ENCODE measurements around the gene RHOBTB3. TPM values are rescaled to one million over a fixed set of nuclear protein-coding genes. Genes with fewer than 3 reads are reported as not detected.
"Not testable (repeated sequence)": the region's sequence is repeated elsewhere in the genome, so short reads cannot be mapped to it uniquely, and the experiment has no call there.

The RHOBTB3 gene, protein sequence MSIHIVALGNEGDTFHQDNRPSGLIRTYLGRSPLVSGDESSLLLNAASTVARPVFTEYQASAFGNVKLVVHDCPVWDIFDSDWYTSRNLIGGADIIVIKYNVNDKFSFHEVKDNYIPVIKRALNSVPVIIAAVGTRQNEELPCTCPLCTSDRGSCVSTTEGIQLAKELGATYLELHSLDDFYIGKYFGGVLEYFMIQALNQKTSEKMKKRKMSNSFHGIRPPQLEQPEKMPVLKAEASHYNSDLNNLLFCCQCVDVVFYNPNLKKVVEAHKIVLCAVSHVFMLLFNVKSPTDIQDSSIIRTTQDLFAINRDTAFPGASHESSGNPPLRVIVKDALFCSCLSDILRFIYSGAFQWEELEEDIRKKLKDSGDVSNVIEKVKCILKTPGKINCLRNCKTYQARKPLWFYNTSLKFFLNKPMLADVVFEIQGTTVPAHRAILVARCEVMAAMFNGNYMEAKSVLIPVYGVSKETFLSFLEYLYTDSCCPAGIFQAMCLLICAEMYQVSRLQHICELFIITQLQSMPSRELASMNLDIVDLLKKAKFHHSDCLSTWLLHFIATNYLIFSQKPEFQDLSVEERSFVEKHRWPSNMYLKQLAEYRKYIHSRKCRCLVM
- total RNA-seq = 45.1 TPM

- DNase-seq (ENCODE audit: low spot score) (peak; percentile 91), ATAC-seq (peak; percentile 72)
Observed at GRCh38 chr5:95730730-95731570, at the start of gene RHOBTB3. RHOBTB3 (plus strand) TSS chr5:95731336; CDS start chr5:95731683, 347 bp downstream.

DNA sequence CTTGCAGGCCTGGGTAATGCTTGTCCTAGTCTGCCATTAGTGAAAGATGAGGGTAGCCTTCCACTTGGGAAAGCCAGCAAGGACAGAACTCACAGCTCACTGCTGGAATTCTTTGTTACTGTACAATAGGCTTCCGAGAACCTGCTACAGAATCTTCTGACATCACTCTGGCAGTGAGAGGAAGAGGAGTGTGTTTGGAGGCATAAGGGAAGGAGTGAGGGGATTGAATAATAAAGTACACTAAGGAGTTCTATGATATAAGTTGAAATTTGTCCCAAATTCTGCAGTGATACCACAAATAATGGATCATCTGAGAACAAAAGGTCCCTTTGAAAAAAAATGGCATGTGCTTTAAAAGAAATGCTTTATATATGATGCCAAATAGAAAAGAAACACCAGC lies 48.2 kb upstream of the RHOBTB3 start, which contains the start of gene SPATA9:
TSS of gene SPATA9 (minus strand) at position 101 of the 400 bp plus-strand sequence. CDS start 137 bp downstream, outside the sequence.
- DNase-seq (ENCODE audit: low spot score) = no peak

DNA sequence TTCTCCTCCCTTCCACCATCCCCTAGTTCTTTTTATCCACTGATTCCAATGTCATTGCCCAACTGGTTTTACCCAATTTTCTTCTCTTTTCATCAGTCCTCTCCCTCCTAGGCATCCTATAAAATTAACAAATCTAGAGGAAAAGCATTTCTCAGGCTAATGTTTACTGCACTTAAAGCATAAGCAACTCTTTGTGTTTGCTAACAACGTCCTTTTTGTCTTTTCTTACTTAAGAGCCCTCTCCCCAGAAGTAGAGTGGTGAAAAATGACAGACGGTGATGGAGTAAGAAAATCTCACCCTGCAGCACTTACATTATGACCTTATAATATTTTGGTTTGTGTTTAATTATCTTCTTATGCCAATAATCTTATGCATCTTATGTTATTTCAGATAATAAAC lies 46.8 kb upstream of the RHOBTB3 start:
- DNase-seq (ENCODE audit: low spot score) (no peak), ATAC-seq (no peak)

More for the DNA sequence above, 48.2 kb upstream of the RHOBTB3 start, which contains the start of gene SPATA9:
- no peak for ATAC-seq

DNA sequence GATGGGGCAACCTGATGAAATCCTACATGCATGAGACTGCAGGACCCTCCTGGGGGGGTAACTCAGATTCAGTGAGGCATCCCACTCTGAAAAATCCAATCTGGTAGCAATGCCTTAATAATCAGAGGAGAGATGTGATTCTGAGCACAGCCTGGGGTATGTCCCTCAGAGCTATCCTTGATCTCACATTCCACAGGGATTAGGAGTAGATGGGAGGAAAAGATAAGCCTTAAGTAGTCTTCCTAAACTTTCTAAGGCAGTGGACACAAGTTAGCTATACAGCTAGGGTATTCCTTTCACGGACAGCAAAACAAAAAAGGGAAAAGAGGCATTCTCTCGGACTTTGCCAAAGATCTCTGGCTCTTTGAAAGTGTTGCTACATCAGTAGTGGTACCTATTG lies 44.5 kb upstream of the RHOBTB3 start:
- ATAC-seq = no peak
- no peak for DNase-seq (ENCODE audit: low spot score)

- ATAC-seq (no peak), DNase-seq (ENCODE audit: low spot score) (no peak)
Observed at GRCh38 chr5:95689680-95690079, 41.5 kb upstream of the RHOBTB3 start.

DNA sequence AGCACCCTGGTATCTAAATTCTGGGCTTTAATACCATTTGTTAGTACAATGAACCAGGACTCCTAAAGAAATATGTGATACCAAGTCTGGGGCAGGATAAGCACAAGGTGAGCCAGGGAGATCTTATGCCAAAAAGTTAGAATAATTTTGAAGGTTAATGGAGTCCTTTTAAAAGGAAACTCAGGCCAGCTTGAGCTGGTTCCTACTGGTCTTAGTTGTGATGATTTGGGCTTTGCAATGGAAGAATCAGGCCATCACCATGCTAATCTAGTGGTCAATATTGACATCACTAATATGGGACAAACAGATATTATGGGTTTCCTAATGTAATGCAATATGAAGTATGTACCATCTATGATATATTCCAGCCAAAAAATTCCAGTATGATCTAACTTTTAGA lies 40.8 kb upstream of the RHOBTB3 start:
- ATAC-seq = no peak

DNA sequence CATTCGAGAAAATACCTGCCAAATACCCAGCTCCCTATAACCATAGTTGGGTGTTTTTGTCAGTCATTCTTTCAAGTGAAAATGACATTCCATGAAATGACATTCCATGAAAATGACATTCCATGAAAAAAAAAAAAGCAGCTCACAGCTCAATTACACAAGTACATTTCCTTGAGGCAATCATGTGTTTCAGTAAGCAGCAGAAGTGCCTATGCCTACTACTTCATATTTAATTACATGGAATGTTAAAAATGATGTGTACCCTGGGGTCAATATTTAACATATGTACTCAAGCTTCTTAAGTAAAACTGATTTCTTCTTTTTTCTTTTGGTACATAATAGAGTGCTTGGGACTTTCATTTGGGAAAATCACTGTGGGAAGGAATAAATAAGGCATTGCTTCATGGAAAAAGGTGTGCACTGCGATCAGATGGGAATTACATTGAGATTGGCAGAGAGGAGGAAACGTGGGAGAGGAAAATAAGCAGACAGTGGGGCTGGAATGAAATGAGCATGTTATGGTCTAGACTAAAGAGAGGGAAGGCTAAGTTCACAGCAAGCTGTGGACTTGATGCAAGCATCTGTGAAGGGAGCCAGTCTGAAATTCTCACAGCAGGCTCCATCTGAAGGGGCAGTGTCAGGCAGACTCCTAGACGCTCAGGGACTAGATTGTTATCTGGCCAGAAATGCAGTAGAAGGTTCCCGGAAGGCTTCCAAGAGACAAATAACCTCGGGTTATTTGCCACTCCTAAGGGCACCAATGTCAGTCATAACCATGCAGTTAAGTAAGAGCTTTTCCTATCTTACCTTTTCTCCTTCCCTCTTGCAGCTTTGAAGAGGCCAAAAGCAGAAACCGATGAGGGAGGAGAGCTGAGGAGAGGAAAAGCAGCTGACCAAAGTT lies 33.1 kb upstream of the RHOBTB3 start:
- no peak for DNase-seq (ENCODE audit: low spot score)
- no peak for ATAC-seq

More for the DNA sequence above, 40.8 kb upstream of the RHOBTB3 start:
- no peak for DNase-seq (ENCODE audit: low spot score)

DNA sequence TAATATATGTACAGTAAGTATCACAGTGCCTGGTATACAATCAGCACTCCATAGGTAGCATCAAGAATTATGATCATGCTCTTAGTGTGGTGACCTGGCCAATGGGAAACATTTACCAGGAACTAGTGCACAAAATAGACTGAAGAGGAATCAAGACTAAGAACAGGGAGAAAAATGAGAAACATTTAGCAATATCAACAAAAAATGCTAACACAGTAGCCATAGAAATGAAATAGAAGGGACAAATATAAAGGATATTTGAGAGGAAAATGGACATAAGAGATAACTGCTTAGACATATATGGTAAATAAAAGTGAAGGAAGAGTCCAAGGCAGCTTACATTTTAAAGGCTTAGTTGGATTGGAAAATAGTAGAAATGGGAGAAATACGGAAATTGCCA lies 31.8 kb upstream of the RHOBTB3 start:
- ATAC-seq (no peak), DNase-seq (ENCODE audit: low spot score) (no peak)

DNA sequence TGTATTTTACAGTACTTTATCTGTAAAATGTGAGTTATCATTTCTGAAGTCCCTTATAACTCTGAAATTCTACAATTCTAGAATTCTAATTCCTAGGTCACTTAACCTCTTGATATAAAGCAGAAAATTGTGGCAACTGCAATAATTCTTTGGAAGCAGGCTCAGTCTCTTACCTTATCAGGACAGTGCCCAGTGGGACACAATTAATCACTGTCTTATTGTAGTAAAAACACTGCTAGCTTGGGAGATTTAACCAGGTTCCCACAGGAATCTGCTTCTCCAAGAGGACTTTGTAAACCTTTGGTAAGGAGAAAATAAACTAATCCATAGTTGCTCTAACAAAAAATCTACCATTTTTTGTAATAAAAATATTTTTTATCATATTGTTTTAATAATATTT lies 30.1 kb upstream of the RHOBTB3 start:
- no peak for ATAC-seq
- DNase-seq (ENCODE audit: low spot score) = no peak

- DNase-seq (ENCODE audit: low spot score) (no peak), ATAC-seq (no peak)
Observed at GRCh38 chr5:95704150-95704549, 27.0 kb upstream of the RHOBTB3 start.

- DNase-seq (ENCODE audit: low spot score); ATAC-seq: not testable (repeated sequence)
Observed at GRCh38 chr5:95706196-95706595, 24.9 kb upstream of the RHOBTB3 start.

DNA sequence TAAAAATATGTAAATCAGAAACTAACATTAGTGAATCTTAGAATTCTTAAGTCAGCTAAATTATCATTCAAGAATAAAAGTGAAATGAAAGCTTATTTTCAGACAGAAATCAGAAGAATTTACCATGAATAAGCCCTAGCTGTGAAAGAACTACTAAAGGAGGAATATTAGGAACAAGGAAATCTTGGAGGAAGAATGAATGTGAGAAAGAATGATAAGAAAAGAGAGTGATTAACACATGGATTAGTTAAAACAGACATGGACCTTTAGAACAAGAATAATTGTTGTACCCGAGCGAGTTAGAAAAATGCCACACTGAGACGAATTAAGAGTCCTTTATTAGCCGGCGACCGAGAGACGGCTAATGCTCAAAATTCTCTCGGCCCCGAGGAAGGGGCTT lies 24.1 kb upstream of the RHOBTB3 start:
- ATAC-seq = no peak

GRCh38 chr5:95707534-95708188 lies 23.5 kb upstream of the RHOBTB3 start:
- not testable (repeated sequence) for ATAC-seq; DNase-seq (ENCODE audit: low spot score)

More for the DNA sequence above, 24.1 kb upstream of the RHOBTB3 start:
- no peak for DNase-seq (ENCODE audit: low spot score)

DNA sequence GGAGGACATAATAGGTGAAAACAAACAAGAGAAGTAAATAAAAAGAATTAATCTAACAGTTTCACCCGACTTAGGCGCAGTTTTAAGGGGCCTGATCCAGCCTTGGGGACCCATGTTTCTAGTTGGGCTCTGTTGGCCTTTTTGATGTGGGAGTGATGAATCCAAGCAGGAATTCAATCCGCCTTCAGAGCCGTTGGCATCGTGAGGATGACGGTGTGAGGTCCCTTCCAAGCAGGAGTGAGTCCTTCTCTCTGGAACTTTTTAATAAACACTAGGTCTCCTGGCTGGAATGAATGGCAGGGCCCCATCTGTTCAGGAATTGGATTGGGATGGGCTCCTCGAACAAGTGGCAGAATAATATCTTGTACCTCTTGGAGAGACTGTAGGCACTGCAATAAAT lies 22.3 kb upstream of the RHOBTB3 start:
- DNase-seq (ENCODE audit: low spot score) (no peak), ATAC-seq (no peak)

DNA sequence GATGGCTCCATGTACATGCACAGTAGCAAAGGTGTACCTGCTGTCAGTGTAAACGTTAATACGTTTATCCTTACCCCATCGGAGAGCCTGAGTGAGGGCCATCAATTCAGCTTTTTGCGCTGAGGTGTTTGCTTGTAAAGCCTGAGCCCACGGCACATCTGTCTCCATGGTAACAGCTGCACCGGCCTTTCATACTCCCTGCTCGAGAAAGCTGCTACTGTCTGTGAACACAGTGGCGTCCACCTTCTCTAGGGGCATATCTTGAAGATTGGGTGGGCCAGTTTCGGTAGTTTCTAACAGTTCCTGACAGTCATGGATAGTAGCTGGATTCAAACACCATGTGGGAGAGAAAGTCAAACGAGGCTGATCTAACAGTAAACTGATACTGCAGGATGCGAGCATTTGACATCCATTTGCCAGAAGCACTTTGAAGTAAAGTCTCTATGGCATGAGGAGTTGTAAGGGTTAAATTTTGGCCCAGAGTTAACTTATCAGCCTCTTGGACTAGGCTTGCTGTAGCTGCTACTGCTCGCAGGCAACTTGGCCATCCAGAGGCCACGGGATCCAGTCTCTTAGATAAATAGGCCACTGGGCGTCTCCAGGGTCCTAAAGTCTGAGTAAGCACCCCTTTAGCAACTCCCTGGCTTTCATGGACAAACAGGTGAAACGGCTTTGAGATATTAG lies 21.0 kb upstream of the RHOBTB3 start:
- peak; percentile 55 for DNase-seq (ENCODE audit: low spot score)
- peak; percentile 71 for ATAC-seq

- DNase-seq (ENCODE audit: low spot score) = not testable (repeated sequence)
- ATAC-seq = peak; percentile 11
Observed at GRCh38 chr5:95710651-95711500, 20.3 kb upstream of the RHOBTB3 start.

- no peak for DNase-seq (ENCODE audit: low spot score)
- ATAC-seq = no peak
Observed at GRCh38 chr5:95711501-95712346, 19.4 kb upstream of the RHOBTB3 start.
